HepG2 (cell line): ENCODE results near the gene MICAL3. TPM values are rescaled to one million over a fixed set of nuclear protein-coding genes. Genes with fewer than 3 reads are reported as not detected.

ENCODE experiments used
- ATAC-seq: fragments of 200-7000 bp; cut with Tn5 transposase; 3 replicates; pipeline ENCODE4 v1.9.1; 2020; ENCODE audit warnings: mild to moderate bottlenecking, moderate library complexity
- BruUV-seq: library from RNA; stranded (reverse); fragments of 400-500 nt; replicated peaks from 2 replicates; lab custom pipeline; 2021; lab: Mats Ljungman, UMichigan
- CTCF ChIA-PET: fragments of 300-600 bp; formaldehyde crosslinking; extraction: SDS; loops from one replicate; lab custom pipeline; 2021; ENCODE audit warnings: low total read pairs, inconsistent platforms, low intra/inter-chr PET ratio; lab: Yijun Ruan, JAX
- POLR2A ChIA-PET: fragments of 350-600 bp; sonication (Branson Sonifier 250); formaldehyde crosslinking; loops from one replicate; lab custom pipeline; 2020; ENCODE audit warnings: antibody characterized with exemption, inconsistent platforms; lab: Yijun Ruan, JAX
- DNase-seq: peaks from one replicate; pipeline ENCODE4 v3.0.0-alpha.2; 2015; ENCODE audit warnings: low spot score
- FAIRE-seq: peaks from 3 replicates; lab custom pipeline; 2011; peaks lifted over from hg19 to GRCh38; lab: Jason Lieb, UNC
- H2AFZ ChIP-seq: one replicate; pipeline ENCODE4 v1.6.1; 2011; ENCODE audit warnings: low read length, inconsistent platforms
- H3K27ac ChIP-seq: fragments of 300-600 bp; 3 replicates; pipeline ENCODE4 v1.8.0; 2011; ENCODE audit warnings: mixed run types, mild to moderate bottlenecking, mixed read lengths, low read length, inconsistent platforms; ENCODE audit not compliant: insufficient read depth; ENCODE audit errors: extremely low read length
- H3K27me3 ChIP-seq, 2 experiments: fragments of 200-600 bp in 1 of 2; 2 replicates in 1 of 2; 3 replicates in 1 of 2; pipeline versions ENCODE4 v1.6.0 to v1.8.0; 2011; ENCODE audit warnings: low read length in 2 of 2, mild to moderate bottlenecking in 2 of 2, moderate library complexity in 2 of 2, inconsistent platforms in 1 of 2; ENCODE audit not compliant: insufficient read depth in 2 of 2, control insufficient read depth in 1 of 2
- H3K36me3 ChIP-seq, 2 experiments: fragments of 200-600 bp in 1 of 2; replicated peaks in 1 of 2; 2 replicates in 1 of 2; 3 replicates in 1 of 2; pipeline versions ENCODE4 v1.5.1 to v1.8.0; 2011; ENCODE audit warnings: low read length in 2 of 2, inconsistent platforms in 1 of 2; ENCODE audit not compliant: insufficient read depth in 2 of 2, control insufficient read depth in 1 of 2
- H3K4me1 ChIP-seq: 2 replicates; pipeline ENCODE4 v1.5.1; 2012; ENCODE audit warnings: low read length, inconsistent platforms; ENCODE audit not compliant: insufficient read depth
- H3K4me2 ChIP-seq: 2 replicates; pipeline ENCODE4 v1.6.0; 2011; ENCODE audit warnings: low read depth, low read length, inconsistent platforms
- H3K4me3 ChIP-seq, 3 experiments: fragments of 200-600 bp in 1 of 3; sonication (generic), shearing (Covaris generic) in 1 of 3; replicated peaks in 1 of 3; 2 replicates each; pipeline ENCODE4 v1.5.1; 2011 to 2016; ENCODE audit warnings: low read length in 3 of 3, inconsistent platforms in 2 of 3, low read depth in 2 of 3, mild to moderate bottlenecking in 2 of 3, control low read depth in 1 of 3, mixed read lengths in 1 of 3; ENCODE audit not compliant: insufficient read depth in 1 of 3
- H3K79me2 ChIP-seq: one replicate; pipeline ENCODE4 v1.6.1; 2011; ENCODE audit warnings: low read length, inconsistent platforms; ENCODE audit not compliant: insufficient read depth
- H3K9ac ChIP-seq: 2 replicates; pipeline ENCODE4 v1.6.0; 2011; ENCODE audit warnings: mild to moderate bottlenecking, low read depth, low read length, inconsistent platforms; ENCODE audit not compliant: insufficient read depth
- H3K9me3 ChIP-seq: 2 replicates; pipeline ENCODE4 v1.5.1; 2012; ENCODE audit warnings: mild to moderate bottlenecking, low read length
- H4K20me1 ChIP-seq: 2 replicates; pipeline ENCODE4 v1.6.0; 2011; ENCODE audit warnings: inconsistent platforms, mild to moderate bottlenecking, low read length, moderate library complexity; ENCODE audit not compliant: insufficient read depth
- CHD2 ChIP-seq: IDR thresholded peaks from 2 replicates; pipeline ENCODE4 v1.6.1; 2011; ENCODE audit warnings: low read depth, low read length, improper control_type of control experiment
- FOXA3 ChIP-seq: IDR thresholded peaks from 2 replicates; pipeline ENCODE4 v1.6.1; 2016; ENCODE audit warnings: missing genetic modification reagents, missing compliant biosample characterization
- PAWR ChIP-seq: sonication (generic); formaldehyde crosslinking; IDR thresholded peaks from 2 replicates; pipeline ENCODE4 v1.4.0; 2020; ENCODE audit warnings: missing genetic modification reagents, mild to moderate bottlenecking, borderline replicate concordance
- RAD51 ChIP-seq: fragments of 450-650 bp; IDR thresholded peaks from 2 replicates; pipeline ENCODE4 v1.6.1; 2016; ENCODE audit warnings: borderline replicate concordance
- RARG ChIP-seq: sonication (generic); formaldehyde crosslinking; IDR thresholded peaks from 2 replicates; pipeline ENCODE4 v1.4.0; 2020; ENCODE audit warnings: low read depth, mild to moderate bottlenecking, missing genetic modification reagents
- SIX1 ChIP-seq: sonication (generic); formaldehyde crosslinking; IDR thresholded peaks from 2 replicates; pipeline ENCODE4 v1.4.0; 2020; ENCODE audit warnings: missing genetic modification reagents, borderline replicate concordance
- SYNCRIP ChIP-seq: fragments of 200-400 bp; formaldehyde crosslinking; IDR thresholded peaks from 2 replicates; pipeline ENCODE4 v1.6.1; 2018; ENCODE audit warnings: mild to moderate bottlenecking, low read depth, low read length; ENCODE audit not compliant: insufficient read depth
- ZNF121 ChIP-seq: sonication (generic); formaldehyde crosslinking; IDR thresholded peaks from 2 replicates; pipeline ENCODE4 v1.5.0; 2020; ENCODE audit warnings: mild to moderate bottlenecking, missing genetic modification reagents
- WGBS: methylation state at CpG from one replicate; pipeline ENCODE4 v1.1.6; 2017; ENCODE audit warnings: low lambda C conversion rate; 5-methylcytosine and 5-hydroxymethylcytosine counted together
- in situ Hi-C: cut with HindIII; loops from 2 replicates; pipeline ENCODE4 v1.10.0; 2017; ENCODE audit warnings: low pct_unique_long_range_greater_than_20kb; ENCODE audit not compliant: extremely low pct_ligation_motif_present
- intact Hi-C: fragments of 100-400 bp; cut with micrococcal nuclease; formaldehyde crosslinking; loops from one replicate; pipeline ENCODE4 v1.10.0; 2022; ENCODE audit not compliant: unreplicated experiment
- polyA plus RNA-seq, 8 experiments: library from polyadenylated mRNA; depleted of rRNA in 3 of 8; stranded (reverse) in 7 of 8; unstranded in 1 of 8; fragments of >200 nt; fragmentation: Illumina TruSeq in 4 of 8; extraction: Trizol in 4 of 8; gene quantifications; 2 replicates each; pipeline versions ENCODE4 v1.2.1 to v1.2.3, GENCODE V29; 2011 to 2016; ENCODE audit warnings: low read depth in 4 of 8, missing spikeins in 1 of 8, mixed read lengths in 1 of 8; ENCODE audit not compliant: insufficient read depth in 1 of 8
- total RNA-seq, 5 experiments: library from RNA; depleted of rRNA; stranded (reverse); fragments of >200 nt; fragmentation: Illumina TruSeq; extraction: Trizol; gene quantifications; 2 replicates each; pipeline ENCODE4 v1.2.3, GENCODE V29; 2016; ENCODE audit warnings: low read depth in 1 of 5
- TF ChIP-seq, protein P1 (sequence below): sonication (generic); formaldehyde crosslinking; IDR thresholded peaks from 2 replicates; pipeline ENCODE4 v1.5.0; 2020; ENCODE audit warnings: mild to moderate bottlenecking, missing genetic modification reagents, moderate library complexity
- TF ChIP-seq, protein P2 (sequence below): IDR thresholded peaks from 2 replicates; pipeline ENCODE4 v1.6.1; 2016; ENCODE audit warnings: low read depth
- TF ChIP-seq, protein P3 (sequence below): sonication (generic); formaldehyde crosslinking; IDR thresholded peaks from 2 replicates; pipeline ENCODE4 v1.5.1; 2020; ENCODE audit warnings: missing genetic modification reagents, mild to moderate bottlenecking, borderline replicate concordance
- TF ChIP-seq, protein P4 (sequence below): sonication (generic); formaldehyde crosslinking; IDR thresholded peaks from 2 replicates; pipeline ENCODE4 v1.5.0; 2020; ENCODE audit warnings: missing genetic modification reagents
- TF ChIP-seq, protein P5 (sequence below): sonication (generic); formaldehyde crosslinking; IDR thresholded peaks from 2 replicates; pipeline ENCODE4 v1.9.0; 2022; ENCODE audit warnings: missing genetic modification reagents, mild to moderate bottlenecking, borderline replicate concordance

MICAL3 gene
- total and polyA plus RNA-seq, 2 of the 13 experiments (the other 11 are each of a cell fraction or from before 2014, with no cell fraction given): 5.3 to 12.5 TPM

DNA sequence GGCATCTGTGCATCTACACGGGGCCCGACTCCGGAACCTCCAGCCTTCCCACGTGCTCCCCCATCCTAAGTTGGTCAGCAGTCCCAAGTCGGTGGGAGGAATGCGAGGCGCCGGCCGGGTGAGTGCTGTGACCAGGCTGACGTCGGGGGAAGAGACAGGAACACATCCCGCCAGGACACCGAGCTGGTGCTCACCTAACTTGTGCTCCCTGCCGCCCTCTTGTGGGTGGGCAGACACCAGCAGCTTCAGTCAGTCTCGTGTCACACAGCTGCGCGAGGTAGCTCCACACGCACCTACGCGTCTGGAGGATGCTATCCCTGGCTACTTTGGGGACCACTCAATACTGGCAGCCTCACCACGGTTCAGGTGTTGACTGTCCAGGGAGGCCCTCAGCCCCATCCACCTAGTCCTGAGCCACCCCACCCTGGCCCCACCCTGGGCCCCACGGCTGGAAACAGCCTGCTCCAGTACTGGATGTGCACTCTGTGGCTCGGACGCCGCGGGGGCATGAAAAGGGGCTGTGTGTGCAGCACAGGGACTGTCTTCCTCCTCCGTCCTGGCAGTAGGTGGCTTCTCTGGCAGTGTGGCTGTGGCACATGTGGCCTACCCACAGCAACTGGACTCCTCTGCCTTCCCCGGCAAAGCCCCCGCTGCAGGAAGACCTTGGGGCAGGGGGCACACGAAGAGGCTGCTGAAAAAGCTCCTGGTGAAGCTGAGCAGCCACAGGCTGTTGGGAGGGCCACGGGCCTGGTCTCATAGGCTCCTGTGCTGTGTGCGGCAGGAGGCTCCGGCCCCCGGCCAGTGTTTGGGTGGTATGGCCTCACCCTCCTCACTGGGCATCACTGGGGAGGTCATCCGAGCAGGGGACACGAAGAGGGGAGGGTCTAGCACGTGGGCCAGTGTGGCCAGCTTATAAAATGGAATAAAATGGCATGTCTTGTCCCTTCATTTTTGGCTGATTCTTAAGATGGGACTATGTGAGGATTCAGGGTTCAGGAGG, 238.9 kb downstream of the MICAL3 start:
- Histone ChIP-seq H2AFZ (no peak overlapping the region), H3K36me3 (peaks cover under 1 to 6% of the 10 kb centered on the region in 2 experiments; a peak in 1 of 5 replicates), H3K4me2 (peak overlapping the region; percentile 44), H3K9me3 (no peaks in the 10 kb centered on the region), H3K27ac (no peak overlapping the region), H3K4me1 (peaks cover 58% of the 10 kb centered on the region), H3K79me2 (no peaks in the 10 kb centered on the region), H3K9ac (no peak overlapping the region), H3K4me3 (peak overlapping the region in 1 of 3 experiments; percentile 30; a peak in 1 of 6 replicates), H3K27me3 (no peaks in the 10 kb centered on the region), H4K20me1 (no peaks in the 10 kb centered on the region)
- FAIRE-seq: peak; percentile 32
- POLR2A ChIA-PET: interaction anchor here (0.5 to 3.1 kb wide), 6 partner anchors 8 to 43 kb away, joined by 3 to 24 read pairs (median 11); partner anchors contain the start of gene BID
- CTCF ChIA-PET: interaction anchor here (1.3 to 2.9 kb wide), 2 partner anchors 31 to 43 kb away, joined by 9 to 24 read pairs; no protein-coding TSS in a partner anchor
- intact Hi-C loops: loop anchor here (1.0 to 2.0 kb wide), 3 partner anchors 25 to 227 kb away; no protein-coding TSS in a partner anchor
- DNase-seq: peak; percentile 72
- whole genome bisulfite sequencing: 56% methylated on average over 14 of the region's 37 CpGs
- ATAC-seq: peak; percentile 63
- no TSS peak for BruUV-seq
- in situ Hi-C loops: no loop called here
- TF ChIP-seq FOXA3 (CRISPR knock-in tag): 0 out of 2 replicates have a peak, but pooled peaks have one; percentile 24
- TF ChIP-seq, protein P1, sequence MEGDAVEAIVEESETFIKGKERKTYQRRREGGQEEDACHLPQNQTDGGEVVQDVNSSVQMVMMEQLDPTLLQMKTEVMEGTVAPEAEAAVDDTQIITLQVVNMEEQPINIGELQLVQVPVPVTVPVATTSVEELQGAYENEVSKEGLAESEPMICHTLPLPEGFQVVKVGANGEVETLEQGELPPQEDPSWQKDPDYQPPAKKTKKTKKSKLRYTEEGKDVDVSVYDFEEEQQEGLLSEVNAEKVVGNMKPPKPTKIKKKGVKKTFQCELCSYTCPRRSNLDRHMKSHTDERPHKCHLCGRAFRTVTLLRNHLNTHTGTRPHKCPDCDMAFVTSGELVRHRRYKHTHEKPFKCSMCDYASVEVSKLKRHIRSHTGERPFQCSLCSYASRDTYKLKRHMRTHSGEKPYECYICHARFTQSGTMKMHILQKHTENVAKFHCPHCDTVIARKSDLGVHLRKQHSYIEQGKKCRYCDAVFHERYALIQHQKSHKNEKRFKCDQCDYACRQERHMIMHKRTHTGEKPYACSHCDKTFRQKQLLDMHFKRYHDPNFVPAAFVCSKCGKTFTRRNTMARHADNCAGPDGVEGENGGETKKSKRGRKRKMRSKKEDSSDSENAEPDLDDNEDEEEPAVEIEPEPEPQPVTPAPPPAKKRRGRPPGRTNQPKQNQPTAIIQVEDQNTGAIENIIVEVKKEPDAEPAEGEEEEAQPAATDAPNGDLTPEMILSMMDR (CRISPR knock-in tag): peak; percentile 94
- no peak for TF ChIP-seq RAD51
- TF ChIP-seq PAWR (CRISPR knock-in tag): no peak
- TF ChIP-seq, protein P2, sequence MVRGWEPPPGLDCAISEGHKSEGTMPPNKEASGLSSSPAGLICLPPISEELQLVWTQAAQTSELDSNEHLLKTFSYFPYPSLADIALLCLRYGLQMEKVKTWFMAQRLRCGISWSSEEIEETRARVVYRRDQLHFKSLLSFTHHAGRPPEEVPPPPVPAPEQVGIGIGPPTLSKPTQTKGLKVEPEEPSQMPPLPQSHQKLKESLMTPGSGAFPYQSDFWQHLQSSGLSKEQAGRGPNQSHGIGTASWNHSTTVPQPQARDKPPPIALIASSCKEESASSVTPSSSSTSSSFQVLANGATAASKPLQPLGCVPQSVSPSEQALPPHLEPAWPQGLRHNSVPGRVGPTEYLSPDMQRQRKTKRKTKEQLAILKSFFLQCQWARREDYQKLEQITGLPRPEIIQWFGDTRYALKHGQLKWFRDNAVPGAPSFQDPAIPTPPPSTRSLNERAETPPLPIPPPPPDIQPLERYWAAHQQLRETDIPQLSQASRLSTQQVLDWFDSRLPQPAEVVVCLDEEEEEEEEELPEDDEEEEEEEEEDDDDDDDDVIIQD (CRISPR knock-in tag): no peak
- TF ChIP-seq, protein P3, sequence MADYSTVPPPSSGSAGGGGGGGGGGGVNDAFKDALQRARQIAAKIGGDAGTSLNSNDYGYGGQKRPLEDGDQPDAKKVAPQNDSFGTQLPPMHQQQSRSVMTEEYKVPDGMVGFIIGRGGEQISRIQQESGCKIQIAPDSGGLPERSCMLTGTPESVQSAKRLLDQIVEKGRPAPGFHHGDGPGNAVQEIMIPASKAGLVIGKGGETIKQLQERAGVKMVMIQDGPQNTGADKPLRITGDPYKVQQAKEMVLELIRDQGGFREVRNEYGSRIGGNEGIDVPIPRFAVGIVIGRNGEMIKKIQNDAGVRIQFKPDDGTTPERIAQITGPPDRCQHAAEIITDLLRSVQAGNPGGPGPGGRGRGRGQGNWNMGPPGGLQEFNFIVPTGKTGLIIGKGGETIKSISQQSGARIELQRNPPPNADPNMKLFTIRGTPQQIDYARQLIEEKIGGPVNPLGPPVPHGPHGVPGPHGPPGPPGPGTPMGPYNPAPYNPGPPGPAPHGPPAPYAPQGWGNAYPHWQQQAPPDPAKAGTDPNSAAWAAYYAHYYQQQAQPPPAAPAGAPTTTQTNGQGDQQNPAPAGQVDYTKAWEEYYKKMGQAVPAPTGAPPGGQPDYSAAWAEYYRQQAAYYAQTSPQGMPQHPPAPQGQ (CRISPR knock-in tag): no peak
- TF ChIP-seq SIX1: no peak
- TF ChIP-seq, protein P4, sequence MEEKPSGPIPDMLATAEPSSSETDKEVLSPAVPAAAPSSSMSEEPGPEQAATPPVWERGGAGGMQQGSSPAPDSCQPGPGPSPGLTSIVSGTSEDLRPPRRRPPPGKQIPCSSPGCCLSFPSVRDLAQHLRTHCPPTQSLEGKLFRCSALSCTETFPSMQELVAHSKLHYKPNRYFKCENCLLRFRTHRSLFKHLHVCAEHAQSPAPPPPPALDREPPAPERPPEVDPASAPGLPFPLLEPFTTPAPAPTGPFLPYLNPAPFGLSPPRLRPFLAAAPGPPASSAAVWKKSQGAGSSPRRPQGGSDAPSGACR (CRISPR knock-in tag): no peak
- TF ChIP-seq, protein P5, sequence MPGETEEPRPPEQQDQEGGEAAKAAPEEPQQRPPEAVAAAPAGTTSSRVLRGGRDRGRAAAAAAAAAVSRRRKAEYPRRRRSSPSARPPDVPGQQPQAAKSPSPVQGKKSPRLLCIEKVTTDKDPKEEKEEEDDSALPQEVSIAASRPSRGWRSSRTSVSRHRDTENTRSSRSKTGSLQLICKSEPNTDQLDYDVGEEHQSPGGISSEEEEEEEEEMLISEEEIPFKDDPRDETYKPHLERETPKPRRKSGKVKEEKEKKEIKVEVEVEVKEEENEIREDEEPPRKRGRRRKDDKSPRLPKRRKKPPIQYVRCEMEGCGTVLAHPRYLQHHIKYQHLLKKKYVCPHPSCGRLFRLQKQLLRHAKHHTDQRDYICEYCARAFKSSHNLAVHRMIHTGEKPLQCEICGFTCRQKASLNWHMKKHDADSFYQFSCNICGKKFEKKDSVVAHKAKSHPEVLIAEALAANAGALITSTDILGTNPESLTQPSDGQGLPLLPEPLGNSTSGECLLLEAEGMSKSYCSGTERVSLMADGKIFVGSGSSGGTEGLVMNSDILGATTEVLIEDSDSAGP (CRISPR knock-in tag): peak; percentile 48; the same call in 1 of the 2 replicates
- TF ChIP-seq CHD2: no peak
- no peak for TF ChIP-seq ZNF121 (CRISPR knock-in tag)
- TF ChIP-seq SYNCRIP: no peak
- no peak for TF ChIP-seq RARG (CRISPR knock-in tag)
